Peyer's patch (tissue), 4 donors: Measurements from ENCODE around the gene POU2AF2.

Experiments used
- CTCF ChIP-seq, 6 experiments: fragments of 450-650 bp in 4 of 6; fragments of 200-600 bp in 2 of 6; sonication (generic) in 1 of 6; IDR thresholded peaks; one replicate each; pipeline ENCODE4 v1.5.1; 2017 to 2019; ENCODE audit warnings: antibody characterized with exemption in 6 of 6, mild to moderate bottlenecking in 3 of 6, moderate library complexity in 1 of 6
- POLR2A ChIP-seq, 2 donors: fragments of 450-650 bp; IDR thresholded peaks; one replicate each; pipeline ENCODE4 v1.5.1; 2017; ENCODE audit warnings: antibody characterized with exemption in 2 of 2, mild to moderate bottlenecking in 2 of 2, moderate library complexity in 2 of 2

- TF ChIP-seq POLR2A (IDR thresholded peaks at IDR 0.05) (no peak), CTCF (IDR thresholded peaks at IDR 0.05) (peak in 1 of 6 experiments; percentile 3)
These were observed 90.0 kb downstream of the POU2AF2 start for GRCh38 chr11:111335549-111335948.
